Mucosa of gallbladder (tissue), 1 donor: ENCODE results near the gene BOC. TPM values are rescaled to one million over a fixed set of nuclear protein-coding genes. Genes with fewer than 3 reads are reported as not detected.

Experiments used
- total RNA-seq: library from RNA; stranded (reverse); gene quantifications from one replicate; pipeline ENCODE4 v1.2.1, GENCODE V29; 2021
- donor health status: DM: no; HTN: no; CAD: no.

Gene BOC
- total RNA-seq, 1 donor from 2014 or later, result 20.5 TPM

Other genes starting within 250 kb of the BOC start
- gene CD200R1, start 236.5 kb upstream of the BOC start, total RNA-seq, result 1.5 TPM
- 17.6 TPM for gene GTPBP8, start 220.6 kb upstream of the BOC start, total RNA-seq
- gene CFAP44, start 229.9 kb downstream of the BOC start, total RNA-seq, result 8.8 TPM